ENCODE data around the gene NCF2.
"Not testable (repeated sequence)": the region's sequence is repeated elsewhere in the genome, so short reads cannot be mapped to it uniquely, and the experiment has no call there.

NCF2 gene

DNA sequence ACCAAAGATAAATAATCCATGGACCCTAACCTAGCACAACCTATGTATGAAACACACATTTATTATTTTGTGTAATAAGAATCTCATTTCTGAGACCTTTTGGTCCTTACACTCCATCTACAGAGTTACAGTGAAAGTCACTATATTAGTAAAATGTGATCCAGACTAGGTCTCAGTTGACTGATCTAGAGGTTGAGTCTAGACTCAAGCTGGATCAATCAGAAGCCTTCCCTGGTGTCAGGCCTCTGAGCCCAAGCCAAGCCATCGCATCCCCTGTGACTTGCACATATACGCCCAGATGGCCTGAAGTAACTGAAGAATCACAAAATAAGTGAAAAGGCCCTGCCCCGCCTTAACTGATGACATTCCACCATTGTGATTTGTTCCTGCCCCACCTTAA lies 22.7 kb upstream of the NCF2 start:
- not testable (repeated sequence) for DNase-seq (ENCODE audit: extremely low read depth in 1 of 2, low read depth in 1 of 2)

DNA sequence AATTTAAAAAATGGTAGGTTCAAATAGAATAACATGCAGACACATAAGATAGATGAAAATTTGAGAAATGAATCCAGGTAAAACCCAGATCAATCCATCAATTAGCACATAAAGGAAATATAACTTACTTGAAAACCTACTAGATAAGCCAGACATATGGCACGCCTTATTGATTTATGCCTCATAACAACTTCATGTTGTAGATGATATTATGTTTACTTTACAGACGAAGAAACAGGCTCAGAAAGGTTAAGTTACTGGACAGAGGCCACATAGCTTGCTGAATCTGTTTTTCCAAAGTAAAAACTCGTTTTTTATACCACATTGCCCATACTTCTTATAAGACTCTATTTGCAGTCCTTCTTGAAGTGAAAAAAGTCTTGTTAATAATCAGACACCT lies 22.1 kb upstream of the NCF2 start:
- no peak for DNase-seq (ENCODE audit: extremely low read depth in 1 of 2, low read depth in 1 of 2)

DNA sequence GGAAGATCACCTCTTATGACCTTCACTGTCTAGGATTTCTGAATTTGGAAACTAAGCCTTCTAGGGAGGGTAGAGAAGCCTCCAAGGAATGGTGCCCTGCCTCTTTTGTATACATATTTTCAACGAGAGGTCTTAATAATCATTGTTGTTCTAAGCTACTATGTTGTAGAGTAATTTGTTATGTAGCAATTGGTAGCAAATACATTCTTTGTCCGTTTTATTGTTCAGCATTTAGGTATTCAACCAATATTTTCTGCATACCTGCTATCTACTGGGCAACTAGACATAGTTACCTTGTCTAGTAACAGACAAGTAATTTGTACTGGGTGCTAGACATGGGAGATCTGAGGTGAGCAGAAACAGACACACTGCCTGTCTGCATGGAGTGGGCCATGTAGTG lies 20.8 kb upstream of the NCF2 start:
- DNase-seq (ENCODE audit: extremely low read depth in 1 of 2, low read depth in 1 of 2) = no peak

DNA sequence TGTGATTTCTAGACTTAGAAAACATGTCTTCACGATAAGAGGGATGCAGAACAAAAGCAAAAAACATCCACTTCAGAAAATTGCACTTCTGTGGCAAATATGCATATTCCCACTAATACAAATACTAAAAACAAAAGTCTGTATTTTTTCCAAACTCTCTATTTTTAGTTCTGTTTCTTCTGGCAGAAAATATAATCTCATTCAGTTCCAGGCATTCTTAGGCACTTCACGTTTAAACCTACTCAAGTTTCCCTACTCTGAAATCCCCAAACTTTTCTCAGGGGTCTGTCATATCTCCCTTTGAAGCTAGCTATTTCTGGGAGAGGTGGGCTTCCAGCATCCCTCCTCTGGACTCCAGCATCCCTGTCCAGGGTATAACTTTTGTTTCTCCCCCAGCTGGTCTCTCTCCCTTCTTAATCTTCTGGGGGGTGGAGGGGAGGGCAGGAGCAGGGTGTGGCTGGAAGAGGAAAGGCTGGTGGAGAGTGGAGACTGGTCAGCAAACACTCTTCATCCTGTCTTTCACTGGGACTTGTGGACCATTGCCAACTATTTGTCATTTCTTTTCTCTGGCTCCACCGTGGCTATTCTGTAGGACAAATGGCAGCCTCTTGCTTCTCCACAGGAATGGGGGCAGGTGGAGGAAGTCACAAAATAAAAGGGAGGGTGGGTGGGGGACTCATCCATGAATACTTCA lies 19.6 kb upstream of the NCF2 start:
- no peak for DNase-seq (ENCODE audit: extremely low read depth in 1 of 2, low read depth in 1 of 2)

DNA sequence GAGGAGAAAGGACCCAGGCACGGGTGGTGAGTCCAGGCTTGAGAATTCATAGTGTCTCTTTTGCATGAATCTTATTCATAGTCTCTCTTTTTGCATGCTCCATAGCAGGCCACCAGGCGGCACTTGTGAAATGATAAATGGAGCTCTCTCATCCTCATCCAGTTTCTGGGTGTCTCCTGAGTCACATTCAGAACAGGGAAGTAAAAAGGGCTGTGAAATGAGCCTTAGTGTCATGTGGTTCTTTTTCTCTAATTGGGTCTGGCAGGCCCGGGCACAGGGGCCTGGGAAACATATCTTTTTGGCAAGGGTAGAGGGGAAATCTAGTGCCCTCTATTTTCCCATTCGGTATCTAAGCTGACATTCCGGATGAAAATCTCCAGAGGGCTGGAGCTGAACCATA lies 19.1 kb upstream of the NCF2 start:
- no peak for DNase-seq (ENCODE audit: extremely low read depth in 1 of 2, low read depth in 1 of 2)

DNA sequence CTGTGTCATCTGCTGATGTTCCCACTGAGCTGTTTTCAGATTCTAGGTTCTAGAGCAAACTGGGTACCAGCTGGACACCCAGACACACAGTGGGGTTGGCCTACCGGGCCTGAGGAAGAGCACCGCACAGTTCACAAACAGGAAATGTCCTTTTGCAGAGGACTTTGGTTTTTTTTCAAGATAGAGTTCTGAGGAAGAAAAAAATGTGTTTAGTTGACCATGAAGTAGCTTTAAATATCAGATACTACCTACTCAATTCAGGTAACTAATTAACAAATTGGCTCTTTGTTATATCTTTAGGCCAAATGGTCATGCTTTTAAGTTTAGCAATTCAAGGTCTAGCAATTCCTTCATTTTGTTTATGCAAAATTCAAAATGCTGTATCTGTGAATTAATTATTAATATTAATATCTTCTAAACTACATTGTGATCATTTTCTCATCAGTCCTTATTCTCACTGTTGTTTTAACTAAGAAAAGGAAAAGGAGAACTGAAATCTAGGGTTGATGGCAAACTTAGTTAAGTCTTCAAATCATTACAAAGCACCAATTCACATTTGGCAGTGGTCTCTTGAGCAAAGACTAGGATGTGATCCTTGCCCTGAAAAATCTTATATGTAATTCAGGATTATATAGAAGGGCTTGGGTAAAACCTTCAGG lies 17.2 kb upstream of the NCF2 start:
- no peak for DNase-seq (ENCODE audit: extremely low read depth in 1 of 2, low read depth in 1 of 2)

DNA sequence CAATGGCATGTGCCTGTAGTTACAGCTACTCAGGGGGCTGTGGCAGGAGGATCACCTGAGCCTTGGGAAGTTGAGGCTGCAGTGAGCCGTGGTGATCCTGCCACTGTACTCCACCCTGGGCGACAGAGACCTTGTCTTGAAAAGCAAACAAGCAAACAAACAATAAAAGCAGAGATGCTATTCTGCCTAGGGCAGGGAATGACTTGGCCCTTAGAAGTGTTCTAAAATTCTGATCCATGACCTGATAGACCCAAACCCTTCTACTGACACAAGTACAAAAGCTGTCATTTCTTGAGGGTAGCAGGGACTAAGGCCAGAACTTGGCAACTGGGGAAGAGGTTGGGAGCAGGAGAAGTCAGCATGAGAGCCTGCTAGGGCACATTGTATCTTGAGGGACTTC lies 15.6 kb upstream of the NCF2 start:
- DNase-seq (ENCODE audit: extremely low read depth in 1 of 2, low read depth in 1 of 2) = no peak

DNA sequence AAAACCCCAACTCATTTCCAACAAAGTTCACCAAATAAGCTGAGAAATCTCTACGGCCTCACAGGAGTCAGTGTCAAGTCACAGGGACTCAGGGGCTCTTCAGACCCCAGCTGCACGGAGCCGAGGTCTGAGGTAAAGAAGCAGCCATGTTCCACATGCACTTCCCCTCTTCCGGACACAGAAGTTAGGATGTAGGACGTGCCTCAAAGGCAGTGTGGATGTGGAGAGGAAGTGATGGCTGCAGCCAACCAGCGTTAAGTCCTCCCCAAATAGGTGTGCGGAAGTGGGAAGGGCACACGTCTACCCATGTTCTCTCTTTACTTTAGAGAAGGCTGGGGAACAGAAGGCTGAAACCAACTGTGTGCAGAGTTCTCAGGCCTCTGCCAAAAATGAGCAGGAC lies 14.6 kb upstream of the NCF2 start:
- DNase-seq (ENCODE audit: extremely low read depth in 1 of 2, low read depth in 1 of 2) = no peak

DNA sequence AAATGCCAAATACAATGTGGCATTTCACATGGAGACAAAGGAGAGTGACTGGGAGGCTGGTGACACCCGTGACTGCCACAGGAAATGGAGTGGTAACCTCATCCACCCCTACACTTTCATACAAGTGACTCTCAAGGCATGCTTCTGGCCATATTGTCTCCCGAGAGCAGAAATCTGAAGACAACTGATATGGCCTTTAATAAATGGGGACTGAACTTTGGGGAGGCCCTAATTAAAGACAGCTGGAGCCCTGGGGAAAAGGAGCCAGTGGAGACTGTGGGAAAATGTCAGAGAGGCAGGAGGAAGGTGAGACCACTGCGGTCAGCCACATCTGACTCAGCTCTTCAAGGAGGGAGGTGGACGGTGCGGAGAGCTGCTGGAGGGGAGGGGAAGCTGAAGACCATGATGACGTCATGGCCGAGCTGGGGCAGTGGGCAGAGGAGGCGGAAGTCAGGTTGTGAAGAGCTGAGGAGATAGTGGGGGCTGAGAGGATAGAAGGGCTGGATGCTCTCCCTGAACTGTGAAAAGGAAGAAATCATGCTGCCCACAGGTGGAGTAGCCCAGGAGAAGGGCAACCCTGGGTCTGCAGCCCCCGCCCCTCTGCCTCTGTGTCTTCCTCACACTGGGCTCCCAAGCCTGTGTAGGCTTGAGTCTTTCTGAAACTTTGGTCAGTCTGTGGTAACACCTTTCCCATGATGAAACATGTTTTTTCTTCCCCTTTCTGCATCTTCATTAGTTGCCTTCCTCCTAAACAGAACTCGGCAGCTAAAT lies 14.0 kb upstream of the NCF2 start:
- no peak for DNase-seq (ENCODE audit: extremely low read depth in 1 of 2, low read depth in 1 of 2)

DNA sequence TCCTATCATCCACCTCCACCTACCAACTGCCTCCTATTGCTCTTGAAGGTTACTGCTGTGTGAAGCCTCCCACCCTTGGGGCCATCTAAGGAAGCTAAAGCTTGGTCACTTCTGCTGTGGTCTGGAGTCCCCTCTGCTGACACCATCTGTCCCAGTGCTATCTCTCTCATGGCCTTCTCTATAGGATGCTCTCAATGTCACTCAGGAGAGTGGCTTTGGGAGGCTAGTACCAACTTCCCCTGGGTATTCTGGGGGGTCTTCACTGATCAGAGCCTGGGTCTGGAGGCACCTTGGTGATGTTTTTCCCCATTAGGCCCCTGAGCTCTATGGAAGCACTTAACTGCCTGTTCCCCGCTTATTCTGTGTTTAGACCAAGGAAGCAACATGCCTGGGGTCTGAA lies 12.3 kb upstream of the NCF2 start:
- no peak for DNase-seq (ENCODE audit: extremely low read depth in 1 of 2, low read depth in 1 of 2)

DNA sequence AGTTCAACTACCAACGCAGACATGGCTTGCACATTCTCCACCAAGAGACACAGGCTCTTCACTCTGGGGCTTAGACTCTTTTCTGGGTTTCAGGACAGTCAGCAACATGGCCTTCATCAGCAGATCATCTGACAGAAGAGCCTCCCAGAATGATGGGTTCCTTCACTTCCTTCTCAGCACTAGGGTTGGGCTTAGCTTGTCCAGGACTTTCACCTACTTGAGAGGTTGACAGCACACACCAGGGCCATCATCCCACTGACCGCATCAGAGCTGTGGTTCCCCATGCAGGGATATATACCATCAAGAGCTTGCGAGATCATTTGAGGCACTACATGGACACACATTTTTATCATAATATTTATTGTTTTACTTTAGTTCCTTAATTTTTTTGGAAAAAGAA lies 10.4 kb upstream of the NCF2 start:
- no peak for DNase-seq (ENCODE audit: extremely low read depth in 1 of 2, low read depth in 1 of 2)

DNA sequence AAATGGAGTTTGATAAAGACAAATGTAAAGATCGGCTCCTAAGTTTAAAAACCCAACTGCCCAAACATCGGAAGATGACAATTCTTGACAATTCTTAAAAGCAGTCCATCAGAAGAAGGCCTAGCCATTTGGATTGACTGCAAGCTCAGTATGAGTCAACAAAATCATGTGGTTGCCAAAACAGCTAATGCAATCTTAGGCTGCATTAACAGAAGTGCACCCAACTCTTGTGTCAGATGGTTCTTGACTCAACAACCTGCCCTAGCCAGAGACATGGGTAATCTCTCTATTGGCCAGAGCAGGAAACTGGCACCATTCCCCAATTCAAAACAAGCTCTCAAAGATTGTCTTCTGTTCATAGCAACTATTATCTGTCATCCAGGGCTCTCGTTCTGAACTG lies 9.9 kb upstream of the NCF2 start:
- DNase-seq (ENCODE audit: extremely low read depth in 1 of 2, low read depth in 1 of 2) = no peak

DNA sequence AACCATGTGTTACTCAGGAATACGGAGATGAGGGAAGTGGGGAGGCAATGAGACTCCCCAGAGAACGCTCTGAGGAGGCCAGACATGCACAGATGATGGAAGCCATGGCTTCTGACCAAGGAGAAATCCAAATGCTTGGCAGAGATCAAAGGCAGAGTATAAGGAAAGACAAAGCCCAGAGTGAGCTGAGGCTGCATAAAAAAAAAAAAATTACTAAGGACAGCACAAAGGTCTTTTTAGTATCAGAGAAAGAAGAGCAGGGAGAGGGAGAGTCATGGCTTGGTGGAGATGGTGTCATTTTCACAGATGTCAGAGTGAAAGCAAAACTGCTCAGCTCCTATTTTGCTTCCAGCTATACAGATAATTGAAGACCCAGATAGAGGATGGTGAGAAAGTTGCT lies 8.1 kb upstream of the NCF2 start:
- no peak for DNase-seq (ENCODE audit: extremely low read depth in 1 of 2, low read depth in 1 of 2)

DNA sequence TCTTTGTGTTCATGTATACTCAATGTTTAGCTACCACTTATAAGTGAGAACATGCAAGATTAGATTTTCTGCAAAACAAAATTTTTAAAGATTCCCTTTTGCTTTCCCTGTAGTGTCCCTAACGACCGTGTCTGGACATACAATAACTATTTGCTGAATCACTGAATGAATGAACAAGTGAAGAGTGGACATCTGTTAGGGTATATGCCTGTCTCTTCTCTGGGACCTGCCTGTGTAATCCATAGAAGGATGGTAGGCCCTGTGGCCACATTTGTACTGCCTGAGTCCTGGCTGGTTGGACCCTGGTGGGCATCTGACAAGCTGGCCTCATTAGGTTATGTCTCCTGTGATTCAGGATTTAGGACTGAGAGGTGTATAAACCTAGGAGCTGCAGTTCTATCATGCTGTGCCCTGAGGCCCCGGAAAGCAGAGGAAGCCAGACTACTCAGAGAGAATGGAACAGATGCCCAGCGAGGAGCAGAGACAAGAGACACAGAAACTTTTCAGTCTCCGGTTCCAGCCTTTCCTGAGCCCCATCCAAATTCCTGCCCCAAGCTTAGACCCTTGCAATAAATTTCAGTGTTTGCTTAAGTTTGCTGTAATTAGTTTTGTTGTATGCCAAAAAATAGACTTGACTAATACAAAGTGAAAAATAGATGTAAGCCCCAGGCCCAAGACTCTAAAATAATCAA lies 7.5 kb upstream of the NCF2 start:
- no peak for DNase-seq (ENCODE audit: extremely low read depth in 1 of 2, low read depth in 1 of 2)

DNA sequence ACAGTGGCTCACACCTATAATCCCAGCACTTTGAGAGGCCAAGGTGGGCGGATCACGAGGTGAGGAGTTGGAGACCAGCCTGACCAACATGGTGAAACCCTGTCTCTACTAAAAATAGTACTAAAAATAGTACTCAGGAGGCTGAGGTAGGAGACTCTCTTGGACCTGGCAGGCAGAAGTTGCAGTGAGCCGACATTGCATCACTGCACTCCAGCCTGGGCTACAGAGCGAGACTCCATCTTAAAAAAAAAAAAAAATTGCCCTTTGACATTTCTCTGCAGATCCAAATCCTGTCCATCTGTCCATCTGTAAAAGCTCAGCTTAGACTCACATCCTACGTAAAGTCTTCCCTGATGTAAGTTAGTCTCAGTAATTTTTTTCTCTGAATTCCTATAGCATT lies 6.2 kb upstream of the NCF2 start:
- no peak for DNase-seq (ENCODE audit: extremely low read depth in 1 of 2, low read depth in 1 of 2)

DNA sequence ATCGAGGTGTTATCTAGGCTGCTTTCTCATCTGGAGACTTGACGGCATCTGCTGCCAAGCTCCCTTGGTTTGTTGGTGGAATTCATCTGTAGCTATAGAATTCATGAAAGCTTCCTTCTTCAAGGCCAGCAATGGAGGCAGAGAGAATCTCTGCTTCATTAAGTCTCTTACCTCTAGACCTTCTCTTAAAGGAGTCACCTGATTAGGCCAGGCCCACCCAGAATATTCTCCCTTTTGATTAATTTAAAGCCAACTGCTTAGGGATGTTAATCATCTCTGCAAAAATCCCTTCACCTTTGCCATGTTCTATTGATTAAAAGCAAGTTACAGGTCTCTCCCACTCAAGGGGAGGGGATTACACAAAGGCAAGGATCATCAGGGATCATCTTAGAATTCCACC lies 5.3 kb upstream of the NCF2 start:
- no peak for DNase-seq (ENCODE audit: extremely low read depth in 1 of 2, low read depth in 1 of 2)

DNA sequence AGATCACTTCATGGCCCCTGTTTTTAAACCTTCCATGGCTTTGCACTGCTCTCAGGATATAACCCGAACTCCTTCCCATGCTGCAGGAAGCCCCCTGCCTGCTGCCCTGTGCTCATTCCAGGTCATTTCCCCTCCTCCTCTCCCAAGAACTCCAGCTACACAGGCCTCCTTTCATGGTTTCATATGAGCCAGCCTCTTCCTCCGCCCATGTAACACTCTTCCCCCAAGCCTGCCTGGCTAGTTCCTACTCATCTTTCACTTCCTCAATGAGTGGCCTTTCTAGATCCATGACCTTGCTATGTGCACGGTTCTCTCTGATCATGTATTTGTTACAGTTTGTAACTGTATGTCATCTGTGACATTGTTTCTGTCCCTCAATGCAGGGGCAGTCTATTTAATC lies 3.1 kb upstream of the NCF2 start:
- DNase-seq (ENCODE audit: extremely low read depth in 1 of 2, low read depth in 1 of 2) = no peak

DNA sequence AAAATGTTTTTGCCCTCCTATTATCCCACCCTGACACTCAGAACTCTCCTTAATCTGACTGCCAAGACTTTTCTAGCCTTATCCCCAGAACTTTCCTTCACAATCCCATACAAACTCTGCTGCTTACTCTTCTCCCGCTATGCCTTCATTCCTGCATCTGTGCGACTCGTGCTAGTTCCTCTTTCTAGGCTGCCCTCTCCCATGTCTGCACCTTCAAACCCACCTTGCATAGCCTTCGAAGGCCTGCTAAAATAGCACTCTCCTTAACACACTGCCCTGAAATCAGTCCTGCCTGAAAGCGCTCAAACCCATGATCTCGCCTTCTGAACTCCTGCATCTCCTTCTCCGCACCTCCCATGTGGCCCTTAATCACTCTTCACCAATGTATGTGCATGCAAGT lies 2.5 kb upstream of the NCF2 start:
- DNase-seq (ENCODE audit: extremely low read depth in 1 of 2, low read depth in 1 of 2) = no peak

DNA sequence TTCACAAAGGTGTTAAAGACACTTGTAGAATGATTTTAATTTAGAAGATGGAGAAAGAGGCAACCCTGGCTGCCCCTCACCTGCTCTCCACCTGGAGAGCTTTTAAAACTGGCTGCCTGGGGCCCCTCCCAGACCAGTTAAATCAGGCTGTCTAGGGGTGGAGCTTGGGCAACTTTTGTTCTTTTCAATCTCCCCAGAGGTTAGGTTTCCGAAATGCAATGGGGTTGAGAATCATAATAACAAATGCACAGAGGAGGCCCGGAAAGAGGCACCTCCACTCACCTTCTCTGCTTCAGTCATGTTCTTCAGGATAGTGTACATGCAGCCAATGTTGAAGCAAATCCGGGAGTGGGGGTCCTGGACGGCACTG lies 400 bp downstream of the NCF2 start:
- DNase-seq (ENCODE audit: extremely low read depth in 1 of 2, low read depth in 1 of 2) = no peak

DNA sequence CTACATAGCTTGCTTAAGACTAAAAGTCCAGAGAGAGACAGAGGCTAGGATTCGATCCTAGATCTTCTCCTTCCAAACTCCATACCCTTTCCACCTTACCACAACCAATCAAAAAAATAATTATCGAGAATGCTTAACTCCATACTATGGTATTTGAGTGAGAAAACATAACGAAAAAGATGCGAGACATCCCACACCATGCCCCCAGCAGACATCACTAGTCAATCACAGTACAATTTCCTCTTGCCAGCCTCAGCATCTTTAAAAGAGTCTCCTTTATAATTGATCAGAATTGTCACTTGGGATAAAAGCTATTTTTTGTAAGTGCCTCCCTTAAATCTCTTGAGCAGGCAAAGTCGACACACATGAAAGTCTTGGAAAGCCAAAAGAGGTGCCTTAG lies 875 bp downstream of the NCF2 start:
- DNase-seq (ENCODE audit: extremely low read depth in 1 of 2, low read depth in 1 of 2) = no peak

DNA sequence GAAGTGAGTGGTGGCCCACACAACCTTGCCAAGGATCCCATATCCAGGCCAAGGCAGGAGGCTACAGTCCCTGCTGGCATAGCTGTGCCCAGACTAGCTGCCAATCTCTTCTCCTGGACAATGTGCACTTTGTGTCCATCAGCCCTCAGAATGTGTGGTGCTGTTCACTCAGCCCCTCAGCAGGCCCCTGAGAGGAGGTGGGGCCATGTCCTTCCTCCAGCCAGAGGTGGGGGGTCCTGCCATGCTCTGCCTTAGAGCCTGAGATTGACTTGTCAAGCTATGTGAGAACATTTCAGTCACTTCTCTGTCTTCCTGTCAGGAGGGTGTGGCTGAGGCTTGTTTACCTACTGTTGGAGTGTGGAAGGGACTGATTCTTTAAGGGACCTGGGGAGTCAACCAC lies 1.4 kb downstream of the NCF2 start:
- no peak for DNase-seq (ENCODE audit: extremely low read depth in 1 of 2, low read depth in 1 of 2)

DNA sequence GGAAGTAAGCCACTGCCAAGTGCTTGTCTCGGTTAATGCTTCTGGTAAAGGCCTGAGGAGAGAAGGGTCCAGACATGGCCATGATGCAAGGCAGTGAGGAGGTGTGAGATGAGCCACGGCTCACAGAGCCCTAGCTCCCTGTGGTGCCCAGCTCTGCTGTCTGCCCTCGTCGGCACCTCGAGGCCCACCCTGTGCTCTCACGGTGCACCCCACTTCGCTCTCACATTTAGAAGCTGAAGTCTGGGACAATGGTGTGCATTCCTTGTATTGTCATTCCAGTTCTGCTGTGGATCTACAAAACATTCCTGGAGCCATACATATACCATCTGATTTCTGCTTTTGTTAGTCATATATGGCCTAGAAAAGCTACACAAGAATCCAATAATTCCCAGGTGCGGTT lies 3.3 kb downstream of the NCF2 start:
- DNase-seq (ENCODE audit: extremely low read depth in 1 of 2, low read depth in 1 of 2) = no peak
